ENCODE results near the gene SRD5A1.

DNA sequence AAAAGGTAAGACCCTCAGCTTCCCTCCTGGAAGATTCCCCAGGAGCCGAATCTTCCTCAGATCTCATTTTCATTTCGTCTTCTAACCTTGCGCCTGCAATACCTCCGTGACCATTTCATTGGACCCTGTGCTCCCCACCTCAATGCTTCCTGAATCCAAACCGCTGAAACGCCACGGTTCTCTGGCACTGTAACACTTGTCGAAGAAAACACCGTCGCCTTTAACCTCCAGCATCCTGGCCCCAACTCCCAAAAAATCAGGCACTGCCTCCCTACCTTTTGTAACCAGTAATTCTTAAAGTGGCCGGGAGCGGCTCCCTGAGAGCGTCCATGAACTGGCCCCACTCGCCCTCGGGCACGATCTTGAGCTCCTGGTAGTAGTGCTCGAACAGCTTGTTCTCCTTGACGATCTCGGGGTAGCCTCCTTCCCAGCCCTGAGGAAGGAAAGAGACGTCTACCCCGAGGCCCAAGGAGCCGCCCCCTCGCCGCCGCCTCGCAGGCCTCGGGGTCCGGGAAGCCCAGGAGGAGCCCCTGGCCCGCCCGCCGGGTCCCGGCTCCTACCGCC lies 834 bp upstream of the SRD5A1 start:
- TF ChIP-seq CTCF (IDR thresholded peaks at IDR 0.05): no peak
- no peak for TF ChIP-seq REST (IDR thresholded peaks at IDR 0.05; ENCODE audit: insufficient read depth in 1 of 2, low read depth in 2 of 2, low read length in 1 of 2)

Data from Panc1 (cell line).